K562 (cell line): ENCODE measurements around the gene NDFIP1. TPM values are rescaled to one million over a fixed set of nuclear protein-coding genes. Genes with fewer than 3 reads are reported as not detected.

ENCODE experiments used
- FIP1L1 ChIP-seq: fragments of 200-400 bp; formaldehyde crosslinking; IDR thresholded peaks from 2 replicates; pipeline ENCODE4 v1.6.1; 2018; ENCODE audit warnings: mild to moderate bottlenecking, low read depth, low read length; ENCODE audit not compliant: poor library complexity, severe bottlenecking
- HCFC1 ChIP-seq: IDR thresholded peaks from 2 replicates; pipeline ENCODE4 v1.6.1; 2012; ENCODE audit warnings: low read depth, low read length, improper control_type of control experiment
- PRDM10 ChIP-seq: fragments of 450-650 bp; IDR thresholded peaks from 2 replicates; pipeline ENCODE4 v1.6.1; 2018; ENCODE audit not compliant: partially characterized antibody
- REST ChIP-seq, 2 experiments: fragments of 450-650 bp; formaldehyde crosslinking in 1 of 2; IDR thresholded peaks; 2 replicates each; pipeline versions ENCODE4 v1.4.0 to v1.6.1; 2014 to 2020; ENCODE audit warnings: mild to moderate bottlenecking in 2 of 2, borderline replicate concordance in 1 of 2, low read depth in 1 of 2
- ZNF444 ChIP-seq: fragments of 250-450 bp; sonication (Bioruptor Pico); IDR thresholded peaks from 2 replicates; pipeline ENCODE4 v1.4.0; 2020; ENCODE audit warnings: mild to moderate bottlenecking, moderate library complexity
- polyA plus RNA-seq, 8 experiments: library from polyadenylated mRNA; depleted of rRNA in 4 of 8; stranded (reverse) in 5 of 8; unstranded in 3 of 8; fragments of >200 nt; fragmentation: Nextera tagmentation in 2 of 8; fragmentation: Illumina TruSeq in 1 of 8; extraction: Ambion mirVana in 2 of 8; extraction: Trizol in 1 of 8; gene quantifications; 2 replicates each; pipeline versions ENCODE4 v1.2.1 to v1.2.3, GENCODE V29; 2011 to 2014; ENCODE audit warnings: inconsistent platforms in 1 of 8, missing spikeins in 1 of 8
- total RNA-seq, 7 experiments: library from RNA; depleted of rRNA in 6 of 7; stranded (reverse); fragments of >200 nt in 6 of 7; fragmentation: Illumina TruSeq in 2 of 7; extraction: Trizol in 2 of 7; gene quantifications; 2 replicates each; pipeline versions ENCODE4 v1.2.1 to v1.2.3, GENCODE V29; 2011 to 2021; ENCODE audit warnings: low replicate concordance in 1 of 7

NDFIP1 gene
- total and polyA plus RNA-seq, 9 of the 15 experiments (the other 6 are each of a cell fraction or from before 2014, with no cell fraction given): 5.3 to 37.5 (median 31.9) TPM

- TF ChIP-seq PRDM10: no peak
- TF ChIP-seq FIP1L1: no peak
- no peak for TF ChIP-seq REST (IDR thresholded peaks at IDR 0.05; ENCODE audit: borderline replicate concordance)
- no peak for TF ChIP-seq REST (CRISPR knock-in tag; IDR thresholded peaks at IDR 0.05; ENCODE audit: low read depth)
- TF ChIP-seq ZNF444 (CRISPR knock-in tag): no peak
- no peak for TF ChIP-seq HCFC1
- TF ChIP-seq, all 486 proteins: peak for 0
These were observed 13.5 kb downstream of the NDFIP1 start (continued) for GRCh38 chr5:142122121-142122520.
